HG02981 (cell line): ENCODE data around the gene CDH6.
A peak's percentile ranks its signal among the peaks of the same experiment; 100 is the strongest.

Experiments used
- ATAC-seq: cut with Tn5 transposase; IDR thresholded peaks from one replicate; pipeline ENCODE4 v1.9.1; 2021; ENCODE audit warnings: mild to moderate bottlenecking, moderate library complexity; ENCODE audit not compliant: unreplicated experiment

The CDH6 gene

DNA sequence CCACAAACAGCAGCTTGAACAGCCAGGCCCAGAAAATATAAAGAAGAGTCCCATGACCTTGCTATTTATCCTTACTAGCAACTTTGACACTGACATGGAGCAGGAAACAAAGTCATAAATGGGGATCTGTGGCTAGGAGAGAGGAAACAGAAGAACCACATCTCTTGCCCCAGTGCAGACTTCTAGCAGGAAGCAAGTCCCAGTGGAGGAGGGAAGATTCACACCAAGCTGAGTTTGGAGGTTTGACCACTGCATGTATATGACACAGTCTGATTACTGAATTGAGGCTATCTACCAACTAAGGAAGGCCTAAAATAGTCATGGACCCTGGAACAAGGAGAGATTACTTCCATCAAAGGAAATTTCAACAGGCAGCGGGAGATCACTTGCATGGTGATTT is 51.4 kb downstream of the CDH6 start:
- ATAC-seq, result no peak

DNA sequence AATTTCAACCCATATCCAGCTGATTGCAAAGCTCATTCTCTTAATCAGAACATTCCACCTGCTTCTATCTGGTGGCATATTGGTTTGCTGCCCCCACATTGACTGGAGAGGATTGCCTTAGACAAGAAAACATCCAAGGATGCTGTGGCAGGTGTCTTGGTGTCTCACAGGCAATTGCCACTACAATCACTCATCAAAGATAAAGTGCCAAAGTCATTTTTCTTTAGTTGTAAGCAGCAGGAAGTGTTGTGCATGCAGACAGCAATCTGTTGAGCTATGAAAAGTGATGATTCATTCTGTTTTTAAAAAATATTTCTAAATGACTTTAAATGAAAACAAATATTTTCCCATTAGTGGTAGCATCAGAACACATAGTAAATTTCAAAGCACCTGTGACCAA is 53.9 kb downstream of the CDH6 start:
- ATAC-seq, result no peak

DNA sequence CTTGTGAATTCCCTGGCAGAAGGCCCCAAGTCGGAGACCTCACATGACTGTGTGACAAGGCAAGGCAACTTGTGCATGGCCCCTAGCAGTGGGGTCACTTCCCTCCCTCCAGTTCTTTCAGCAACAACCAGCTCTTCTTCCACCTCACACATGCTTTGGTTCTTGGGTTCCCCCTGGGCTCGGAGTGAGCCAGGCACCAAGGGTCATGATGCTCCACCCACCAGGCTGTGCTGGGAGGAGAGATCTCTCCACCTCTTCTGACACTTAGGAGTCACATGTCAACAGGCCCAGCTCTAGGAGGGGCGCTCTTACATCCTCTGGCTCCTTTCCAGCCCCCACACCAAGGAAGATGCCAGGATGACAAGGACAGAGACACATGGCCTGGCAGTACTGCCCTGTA is 56.7 kb downstream of the CDH6 start:
- ATAC-seq, result no peak

DNA sequence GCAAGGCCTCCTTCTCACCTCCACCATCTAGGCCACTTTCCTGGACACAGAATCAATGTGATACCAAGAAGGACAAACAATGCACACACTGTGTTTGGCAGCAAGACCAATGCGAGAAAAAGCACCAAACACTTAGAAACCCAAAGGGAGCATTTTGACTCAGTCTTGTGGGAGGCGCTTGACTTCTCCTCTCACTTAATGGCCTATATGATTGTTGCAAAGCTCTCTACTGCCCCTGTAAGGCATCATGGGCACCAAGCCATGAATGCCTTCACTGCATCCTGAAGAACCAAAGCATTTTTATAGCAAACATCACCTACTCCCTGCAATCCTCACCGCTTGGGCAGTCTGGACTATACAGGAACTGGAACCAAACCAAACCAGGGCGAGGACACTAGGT is 57.5 kb downstream of the CDH6 start:
- no peak for ATAC-seq

DNA sequence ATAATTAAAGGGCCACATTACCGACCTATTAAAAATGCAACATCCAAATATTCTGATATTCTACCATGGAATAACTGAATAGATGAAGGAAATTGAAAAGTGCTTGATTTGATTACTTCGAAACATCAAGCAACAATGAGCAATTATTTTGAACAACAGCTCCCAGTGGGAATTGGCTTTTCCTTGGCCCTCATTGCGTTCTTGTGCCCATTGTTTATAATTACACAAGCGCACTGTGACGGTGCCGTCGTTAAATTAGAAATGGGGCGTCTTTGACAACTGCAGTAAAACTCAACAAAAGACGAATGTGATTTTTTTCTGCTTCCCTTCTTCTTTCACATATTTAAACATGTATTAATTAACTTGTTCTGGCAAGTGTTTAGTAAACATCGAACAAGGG is 61.6 kb downstream of the CDH6 start:
- ATAC-seq, result no peak

DNA sequence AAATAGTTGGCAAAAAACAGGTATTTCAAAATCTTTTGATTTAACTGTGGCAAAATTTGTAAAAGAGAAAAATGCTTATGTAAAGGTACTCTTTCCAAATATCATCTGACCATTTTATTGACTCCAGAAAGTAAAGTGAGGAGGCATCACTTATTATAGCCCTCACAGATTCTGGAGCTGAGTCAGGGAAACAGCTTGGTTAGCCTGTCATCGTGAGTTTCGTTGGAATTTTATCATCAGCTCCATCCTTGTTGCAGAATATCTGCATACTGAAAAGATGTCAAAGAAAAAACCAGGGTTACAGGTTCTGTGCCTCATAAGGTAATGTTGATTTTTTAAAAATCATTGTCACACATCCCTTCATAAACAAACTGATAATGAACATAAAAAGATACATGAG is 74.8 kb downstream of the CDH6 start:
- no peak for ATAC-seq

DNA sequence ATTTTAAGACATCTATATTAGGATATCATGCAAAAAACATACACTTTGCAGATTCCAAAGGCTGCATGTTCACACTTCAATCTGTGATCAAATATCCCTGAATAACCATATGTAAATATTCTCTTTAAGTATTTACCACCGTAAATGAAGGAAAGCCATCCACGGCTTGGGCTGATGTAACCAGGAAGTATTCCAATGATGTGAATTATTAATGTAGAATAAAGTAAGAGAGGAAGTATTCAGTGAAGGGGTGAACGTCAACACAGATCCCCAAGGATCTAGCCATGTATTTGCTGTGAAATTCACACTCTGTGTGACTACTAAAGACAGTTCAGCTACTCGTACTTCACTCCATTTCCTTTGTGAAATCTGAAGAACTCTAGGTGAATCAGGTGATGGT is 75.2 kb downstream of the CDH6 start:
- ATAC-seq, result no peak

DNA sequence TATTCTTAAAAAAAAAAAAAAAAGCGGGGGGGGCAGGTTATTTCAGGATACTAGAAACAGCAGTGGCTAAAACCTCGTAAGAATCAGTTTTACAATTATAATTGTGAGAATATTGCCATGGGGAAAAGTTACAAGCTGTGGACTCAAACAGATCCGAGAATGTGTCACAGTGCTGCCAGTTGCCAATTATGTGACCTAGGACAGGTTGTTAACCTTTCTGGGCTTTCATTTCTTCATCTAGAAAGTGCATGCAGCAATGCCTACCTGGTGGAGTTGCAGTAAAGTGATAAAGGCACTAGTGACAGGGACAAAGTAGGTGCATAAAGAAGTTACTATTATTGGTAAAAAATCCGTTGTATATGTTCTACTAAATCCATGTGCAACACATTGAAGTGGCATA is 75.8 kb downstream of the CDH6 start:
- no peak for ATAC-seq

DNA sequence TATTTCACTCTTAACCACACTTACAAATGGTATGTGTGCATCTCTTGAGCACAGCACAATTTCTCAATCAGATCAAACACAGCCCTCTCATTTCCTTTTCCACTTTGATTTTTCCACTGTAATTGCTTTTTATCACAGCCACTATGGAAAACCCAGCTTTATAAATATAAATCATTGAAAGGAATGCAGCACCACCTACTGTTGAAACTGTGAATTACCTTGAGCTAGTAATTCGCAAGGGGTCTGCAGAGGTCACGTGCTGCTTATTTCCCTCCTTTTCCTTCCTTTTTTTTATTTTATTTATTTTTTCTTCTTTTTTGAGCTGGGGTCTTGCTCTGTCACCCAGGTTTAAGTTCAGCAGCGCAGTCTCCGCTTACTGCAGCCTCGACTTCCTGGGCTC is 76.9 kb downstream of the CDH6 start:
- ATAC-seq, result no peak

DNA sequence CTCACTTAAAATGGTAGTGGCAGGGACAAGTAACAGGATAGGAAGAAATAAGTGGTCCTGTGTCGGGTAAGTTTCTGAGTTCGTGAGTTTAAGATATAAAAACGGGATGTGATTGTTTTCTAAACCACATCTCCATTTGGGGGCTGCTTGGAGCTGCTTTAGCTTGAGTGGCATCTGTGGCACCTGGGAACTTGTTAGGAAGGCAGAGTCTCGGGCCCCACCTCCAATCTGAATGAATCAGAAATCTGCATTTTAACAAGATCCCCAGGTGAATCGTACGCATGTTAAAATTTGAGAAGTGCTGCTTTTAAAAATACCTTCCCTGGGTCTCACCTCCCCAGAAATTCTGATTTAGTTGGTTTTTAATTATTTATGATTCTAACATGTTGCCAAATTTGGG is 78.1 kb downstream of the CDH6 start:
- ATAC-seq, result no peak

DNA sequence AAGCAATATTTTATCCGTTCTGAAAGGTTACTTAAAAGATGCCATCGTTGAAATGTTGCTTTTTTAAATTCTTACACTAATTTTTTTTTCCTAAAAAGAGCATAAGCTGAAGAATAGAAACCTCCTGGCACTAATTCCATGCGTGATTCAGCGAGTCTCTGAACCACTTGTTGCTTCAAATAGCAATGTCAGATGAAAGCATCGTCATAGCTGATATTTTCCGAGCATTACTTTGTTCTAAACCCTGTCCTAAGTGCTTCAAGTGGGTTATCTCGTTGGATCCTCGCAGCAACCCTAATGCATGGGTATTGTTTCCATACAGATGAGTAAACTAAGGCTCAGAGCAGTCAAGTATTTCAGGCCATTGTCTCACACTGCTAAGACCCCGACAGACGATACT is 79.7 kb downstream of the CDH6 start:
- ATAC-seq, result no peak

DNA sequence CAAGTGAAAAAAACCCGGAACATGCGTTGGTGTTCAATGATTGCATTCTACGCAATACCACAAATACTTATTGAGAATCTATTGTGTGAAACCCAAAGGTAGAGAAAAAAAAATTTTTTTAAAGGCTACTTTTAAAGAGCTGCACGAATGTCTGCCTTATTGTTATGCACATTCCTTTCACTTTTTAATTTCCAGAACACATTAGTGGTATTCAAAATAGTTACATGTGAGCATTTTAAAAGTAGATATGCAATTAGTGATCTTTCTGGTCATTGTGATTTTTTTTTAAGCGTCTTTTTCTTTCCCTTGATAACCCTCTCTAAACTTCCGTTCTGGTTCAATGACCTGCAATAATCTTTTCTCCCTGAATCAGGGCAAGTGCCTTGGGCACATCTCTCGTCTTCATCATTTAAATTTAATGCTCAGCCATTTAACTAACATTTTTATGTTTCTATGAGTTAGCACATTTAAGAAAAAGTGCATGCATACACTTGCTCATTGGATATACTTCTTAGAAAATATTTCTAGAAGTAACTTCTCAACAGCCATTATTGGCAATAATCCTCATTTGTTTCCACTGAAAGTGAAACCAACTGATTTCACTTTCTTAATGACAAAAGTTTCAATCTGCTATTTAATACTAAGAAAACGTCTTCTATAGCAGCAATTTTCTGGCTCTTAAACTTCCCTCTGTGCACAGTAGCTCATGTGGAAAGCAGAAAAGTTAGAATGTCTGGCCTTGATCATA is 80.3 kb downstream of the CDH6 start:
- peak; percentile 85 for ATAC-seq

DNA sequence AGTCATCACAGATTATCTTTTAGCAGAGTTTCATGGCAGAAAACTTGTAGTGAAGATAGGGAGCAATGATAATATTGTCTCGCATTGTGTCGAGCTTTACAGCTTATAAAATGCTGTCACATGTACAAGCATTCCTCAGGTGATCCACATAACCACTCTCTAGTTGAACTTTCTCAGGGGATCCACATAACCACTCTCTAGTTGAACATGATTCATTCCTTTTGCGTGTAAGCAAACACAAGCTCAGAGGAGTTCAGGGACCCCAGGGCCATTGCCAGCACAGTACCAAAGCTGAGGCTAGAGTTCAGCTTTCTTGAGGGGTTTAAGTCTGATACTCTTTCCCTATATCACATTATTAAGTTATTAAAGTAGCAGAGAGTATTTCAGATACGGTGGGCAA is 86.7 kb downstream of the CDH6 start:
- ATAC-seq, result no peak

DNA sequence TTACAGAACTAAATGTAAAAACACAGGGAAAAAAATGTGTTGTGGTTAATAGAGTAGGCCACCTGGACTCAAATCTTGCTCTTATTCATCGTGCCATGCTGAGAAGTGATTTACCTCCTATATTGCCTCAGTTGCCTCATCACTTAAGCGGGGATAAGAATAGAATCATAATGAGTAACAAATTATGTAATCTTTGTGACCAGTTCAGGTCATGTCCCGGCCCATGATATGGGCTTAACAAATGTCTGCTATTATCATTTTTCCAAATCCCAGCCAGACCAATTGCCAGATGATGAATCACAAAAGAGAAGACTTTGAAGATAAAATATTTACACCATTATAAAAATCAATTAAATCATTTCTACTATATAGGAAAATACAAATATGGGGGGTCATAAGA is 89.8 kb downstream of the CDH6 start:
- no peak for ATAC-seq

DNA sequence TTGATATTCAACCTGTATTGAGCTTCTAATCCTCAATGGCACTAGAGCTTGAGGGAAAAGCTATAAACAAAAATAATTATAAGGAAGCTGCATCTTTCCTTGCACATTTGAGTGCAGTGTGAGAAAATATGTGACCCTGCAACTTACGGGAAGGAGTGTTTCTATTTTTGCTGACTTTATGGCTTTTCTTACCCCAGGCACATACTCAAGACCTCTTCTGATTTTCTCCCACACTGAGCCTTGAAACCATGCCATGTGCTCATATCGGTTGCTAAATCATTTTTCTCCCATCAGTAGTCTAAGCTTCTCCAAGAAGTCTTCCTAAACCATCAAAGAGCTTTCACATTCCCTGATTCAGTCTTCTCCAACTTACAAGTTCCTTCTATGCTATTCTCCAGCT is 91.5 kb downstream of the CDH6 start:
- no peak for ATAC-seq

DNA sequence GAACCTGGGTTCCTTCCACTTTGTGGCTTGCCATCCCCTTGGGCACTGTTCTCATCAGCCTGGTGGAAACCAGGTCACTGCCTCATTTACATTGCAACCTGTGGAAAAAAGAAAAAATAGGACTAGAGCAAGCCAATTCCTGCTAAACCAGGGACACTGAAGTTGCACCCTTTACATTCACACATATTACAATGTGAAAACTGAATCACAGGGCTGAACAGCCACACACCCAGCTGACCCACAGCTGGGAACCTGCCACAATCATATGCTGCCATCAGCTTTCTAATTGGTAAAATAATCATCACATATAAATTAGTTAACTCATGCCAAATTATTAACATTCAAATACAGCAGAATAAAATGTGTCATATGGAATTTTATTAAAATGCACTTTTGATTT is 94.5 kb downstream of the CDH6 start:
- ATAC-seq, result no peak

DNA sequence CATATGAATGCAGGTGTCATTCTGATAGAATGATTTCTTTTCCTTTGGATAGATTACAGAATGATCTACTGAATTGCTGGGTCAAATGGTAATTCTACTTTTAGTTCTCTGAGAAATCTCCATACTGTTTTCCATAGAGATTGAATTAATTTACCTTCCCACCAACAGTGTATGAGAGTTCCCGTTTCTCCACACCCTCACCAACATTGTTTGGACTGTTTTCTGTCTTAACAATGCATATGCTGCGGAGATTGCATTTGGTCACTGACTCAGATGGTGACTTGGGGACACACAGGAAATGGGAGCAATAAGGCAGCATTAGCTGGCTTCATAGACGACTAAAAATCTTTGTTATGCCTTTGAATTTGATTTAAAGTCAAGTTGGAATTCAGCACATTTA is 95.9 kb downstream of the CDH6 start:
- no peak for ATAC-seq

DNA sequence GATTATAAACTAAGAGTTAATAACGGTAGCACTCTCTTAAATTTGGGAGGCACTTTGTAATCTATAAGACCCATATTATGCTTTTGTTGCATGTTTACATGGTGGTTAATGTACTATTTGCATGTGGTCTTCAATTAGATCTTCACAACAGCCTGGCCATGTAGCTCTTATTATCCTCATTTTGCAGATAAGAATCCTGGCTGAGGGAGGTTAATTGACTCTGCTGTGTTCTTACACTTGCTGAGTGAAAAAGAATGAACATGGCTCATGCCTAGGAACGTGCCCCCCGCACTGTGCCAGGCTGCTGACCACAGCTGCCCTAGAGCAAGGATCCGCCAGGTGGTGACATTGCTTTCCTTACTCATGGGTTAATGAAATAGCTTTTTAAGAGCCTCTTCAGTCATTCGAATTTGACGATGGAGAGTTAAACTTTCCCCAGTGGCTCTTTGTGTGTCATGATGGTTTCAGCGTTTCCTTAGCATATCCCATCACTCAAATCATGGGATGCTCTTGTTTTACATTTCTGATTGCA is 97.9 kb downstream of the CDH6 start:
- no peak for ATAC-seq

DNA sequence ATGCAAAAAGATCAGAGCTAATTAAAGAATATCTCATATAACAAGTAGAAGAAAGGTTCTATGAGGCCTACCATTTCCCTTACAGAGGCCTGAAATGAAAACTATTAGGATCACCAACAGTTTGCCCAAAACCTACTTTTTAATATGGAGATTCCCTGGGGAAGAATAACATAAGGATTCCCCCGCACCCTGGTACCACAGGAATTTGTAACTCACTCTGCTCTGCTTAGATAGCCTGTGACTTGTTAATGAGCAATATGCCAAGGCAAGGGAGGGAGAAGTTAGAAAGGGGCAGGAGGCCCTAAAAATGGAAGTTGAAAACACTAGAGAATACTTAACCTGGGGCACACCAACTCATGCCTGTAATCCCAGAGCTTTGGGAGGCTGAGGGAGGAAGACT is 107.0 kb downstream of the CDH6 start:
- ATAC-seq, result no peak

DNA sequence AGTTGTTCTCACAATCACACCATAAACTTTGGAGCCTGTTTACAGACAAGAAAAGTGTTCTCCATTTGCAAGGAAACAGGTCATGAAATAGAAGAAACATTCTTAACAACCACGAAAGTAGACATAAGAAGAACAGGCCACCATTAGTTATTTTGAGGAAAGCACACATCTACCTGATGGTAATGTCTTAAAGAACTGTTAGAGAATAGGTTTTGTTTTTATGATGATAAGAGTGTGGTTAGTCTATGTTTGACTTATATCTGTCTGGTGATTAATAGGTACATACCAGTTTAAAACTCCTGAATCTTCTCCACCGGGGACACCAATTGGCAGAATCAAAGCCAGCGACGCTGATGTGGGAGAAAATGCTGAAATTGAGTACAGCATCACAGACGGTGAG is 108.3 kb downstream of the CDH6 start:
- no peak for ATAC-seq

DNA sequence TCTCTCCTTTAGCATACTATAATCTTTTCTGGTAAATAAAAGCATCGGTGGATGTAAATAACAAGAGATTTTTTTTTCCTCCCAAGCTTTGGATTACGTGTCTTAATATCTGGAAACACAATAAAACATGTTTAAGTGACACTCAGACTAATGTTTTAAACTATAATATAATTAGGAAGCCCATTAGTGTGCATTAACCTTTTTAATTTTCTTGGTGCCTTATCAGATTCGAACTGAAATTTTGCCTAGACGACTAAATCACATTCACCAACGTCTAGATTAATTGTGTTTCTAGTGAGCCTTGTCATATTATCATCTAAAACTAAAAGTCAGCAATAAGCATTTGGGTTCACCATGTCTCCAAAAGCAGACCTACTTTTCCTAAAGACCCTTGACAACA is 110.2 kb downstream of the CDH6 start:
- no peak for ATAC-seq

DNA sequence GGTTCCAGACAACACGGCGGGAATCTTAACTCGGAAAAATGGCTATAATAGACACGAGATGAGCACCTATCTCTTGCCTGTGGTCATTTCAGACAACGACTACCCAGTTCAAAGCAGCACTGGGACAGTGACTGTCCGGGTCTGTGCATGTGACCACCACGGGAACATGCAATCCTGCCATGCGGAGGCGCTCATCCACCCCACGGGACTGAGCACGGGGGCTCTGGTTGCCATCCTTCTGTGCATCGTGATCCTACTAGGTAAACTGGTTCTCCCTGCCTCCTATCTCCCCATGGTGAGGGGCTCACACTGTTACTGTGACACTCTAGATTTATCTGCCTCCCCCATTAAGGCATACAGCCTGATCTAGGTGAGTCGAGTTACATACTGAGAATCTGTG is 124.2 kb downstream of the CDH6 start:
- ATAC-seq, result no peak

DNA sequence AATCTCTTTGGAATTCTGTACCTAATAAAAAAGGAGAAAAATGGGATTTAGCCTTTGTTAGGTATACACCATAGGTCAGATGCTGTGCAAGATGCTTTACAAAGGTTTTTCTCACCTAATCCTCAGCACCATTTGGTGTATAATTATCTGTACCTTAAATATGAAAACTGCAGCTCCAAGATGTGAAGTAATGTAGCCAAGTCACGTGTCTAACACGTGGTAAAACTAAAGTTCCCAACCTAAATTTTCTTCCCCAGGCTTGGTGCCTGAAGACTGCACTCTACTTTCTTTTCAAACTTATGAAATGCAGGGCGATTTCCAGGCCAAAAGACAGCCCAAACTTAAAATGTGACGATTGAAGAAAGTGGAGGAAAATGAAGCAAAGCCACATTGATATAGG is 125.8 kb downstream of the CDH6 start:
- ATAC-seq, result no peak
